Esophagus (tissue), 2 donors: ENCODE results near the gene MSRB3. TPM values are rescaled to one million over a fixed set of nuclear protein-coding genes. Genes with fewer than 3 reads are reported as not detected.
"Not testable (repeated sequence)": the region's sequence is repeated elsewhere in the genome, so short reads cannot be mapped to it uniquely, and the experiment has no call there.

Source experiments
- H3K27ac ChIP-seq, 2 donors: one replicate each; pipeline ENCODE4 v1.5.1; 2013; ENCODE audit warnings: low read depth in 2 of 2, mild to moderate bottlenecking in 2 of 2, inconsistent platforms in 1 of 2, low read length in 1 of 2, moderate library complexity in 1 of 2
- H3K27me3 ChIP-seq, 2 donors: one replicate each; pipeline ENCODE4 v1.6.1; 2013; ENCODE audit warnings: low read length in 2 of 2, control low read depth in 1 of 2, mild to moderate bottlenecking in 1 of 2; ENCODE audit not compliant: insufficient read depth in 2 of 2, control insufficient read depth in 1 of 2
- H3K36me3 ChIP-seq, 2 donors: one replicate each; pipeline ENCODE4 v1.6.1; 2013; ENCODE audit warnings: low read length in 1 of 2; ENCODE audit not compliant: control insufficient read depth in 2 of 2, insufficient read depth in 2 of 2
- H3K4me1 ChIP-seq, 2 donors: one replicate each; pipeline ENCODE4 v1.6.1; 2013; ENCODE audit warnings: low read length in 1 of 2; ENCODE audit not compliant: control insufficient read depth in 2 of 2, insufficient read depth in 2 of 2
- H3K4me3 ChIP-seq, 2 donors: one replicate each; pipeline ENCODE4 v1.5.1; 2013; ENCODE audit warnings: low read length in 2 of 2, mild to moderate bottlenecking in 2 of 2, low read depth in 1 of 2, moderate library complexity in 1 of 2
- H3K9me3 ChIP-seq, 2 donors: one replicate each; pipeline ENCODE4 v1.6.1; 2013; ENCODE audit warnings: mild to moderate bottlenecking in 2 of 2, low read depth in 1 of 2, low read length in 1 of 2, moderate library complexity in 1 of 2; ENCODE audit not compliant: control insufficient read depth in 2 of 2, insufficient read depth in 1 of 2
- WGBS, 2 donors: extraction: QIAGEN DNeasy Blood & Tissue Kit; methylation state at CpG; one replicate each; pipeline ENCODE4 v1.1.7; 2013; 5-methylcytosine and 5-hydroxymethylcytosine counted together
- polyA plus RNA-seq, 2 donors: library from polyadenylated mRNA; stranded (reverse); fragments of 200-250 nt; gene quantifications; one replicate each; pipeline ENCODE4 v1.2.3, GENCODE V29; 2013
- donor health status: healthy with polysubstance abuse.
- donor health status: Bipolar disorder and iron deficiency.

MSRB3 gene
- polyA plus RNA-seq, 2 donors: 5.4 to 14.8 TPM

DNA sequence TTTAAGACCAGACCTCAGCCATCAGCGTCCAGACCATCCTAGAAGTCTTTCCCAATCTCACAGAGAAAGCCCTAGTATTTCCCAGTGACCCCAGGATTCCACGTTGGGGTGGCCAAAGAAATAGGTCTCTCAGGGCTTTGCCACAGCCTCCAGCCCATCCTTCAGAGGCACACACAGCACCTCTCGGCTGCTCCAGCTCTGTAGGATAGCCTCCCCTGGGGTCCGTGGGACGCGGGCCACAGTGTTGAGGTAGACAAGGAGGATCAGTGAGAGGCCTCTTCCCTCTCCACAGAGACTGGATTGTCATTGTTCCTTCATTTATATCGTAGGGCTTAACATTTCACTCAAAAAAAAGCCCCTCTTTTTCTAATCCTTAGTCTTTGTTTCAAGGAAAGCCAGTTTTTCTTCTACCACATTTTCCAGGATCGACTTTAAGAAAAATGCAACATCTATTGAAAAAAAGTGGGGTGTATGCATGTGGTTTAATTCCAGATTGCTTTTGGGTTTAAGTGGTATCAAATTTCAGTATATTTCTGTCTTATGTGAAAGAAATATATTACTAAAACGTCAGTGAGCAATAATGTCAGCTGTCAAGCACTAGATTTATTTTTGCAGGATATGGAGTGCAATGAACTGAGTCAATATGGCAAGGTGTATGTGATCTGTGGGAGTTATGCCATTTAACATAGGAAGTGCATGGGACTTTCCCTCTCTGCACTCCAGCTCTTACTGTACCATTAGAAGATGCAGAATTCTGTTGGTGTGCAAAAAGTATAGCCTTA is 187.5 kb downstream of the MSRB3 start:
- H3K27me3 ChIP-seq: no peaks in the 10 kb centered on the region
- no peak overlapping the region for H3K27ac ChIP-seq
- H3K36me3 ChIP-seq: no peaks in the 10 kb centered on the region
- H3K9me3 ChIP-seq: no peaks in the 10 kb centered on the region
- WGBS, 2 donors: 75% methylated on average over 9 of the region's 9 CpGs
- no peak overlapping the region for H3K4me3 ChIP-seq
- no peaks in the 10 kb centered on the region for H3K4me1 ChIP-seq

DNA sequence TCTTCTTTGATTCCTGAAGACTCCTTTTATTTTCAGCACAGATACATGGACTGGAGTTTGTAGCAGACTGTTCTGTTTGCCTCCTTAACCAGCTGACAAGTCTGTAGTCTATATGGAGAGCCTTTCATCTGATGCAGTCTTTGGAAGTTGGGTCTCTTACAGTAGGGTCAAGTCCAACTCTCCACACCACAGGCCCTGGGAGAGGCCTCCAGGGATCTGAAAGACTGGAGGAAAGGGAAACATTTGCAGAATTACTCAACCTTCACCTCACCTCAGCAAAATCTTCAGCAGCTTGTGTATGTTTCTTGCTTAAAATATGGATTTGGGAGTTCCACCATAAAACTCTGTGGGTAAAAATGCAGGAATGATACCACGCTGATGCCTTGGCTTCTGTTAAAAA is 188.4 kb downstream of the MSRB3 start:
- Histone ChIP-seq H3K36me3 (no peaks in the 10 kb centered on the region), H3K4me1 (no peaks in the 10 kb centered on the region), H3K27ac (no peak overlapping the region), H3K4me3 (no peak overlapping the region), H3K9me3 (no peaks in the 10 kb centered on the region), H3K27me3 (no peaks in the 10 kb centered on the region)
- WGBS, 2 donors: 81 to 89% methylated on average over 1 of the region's 1 CpG

DNA sequence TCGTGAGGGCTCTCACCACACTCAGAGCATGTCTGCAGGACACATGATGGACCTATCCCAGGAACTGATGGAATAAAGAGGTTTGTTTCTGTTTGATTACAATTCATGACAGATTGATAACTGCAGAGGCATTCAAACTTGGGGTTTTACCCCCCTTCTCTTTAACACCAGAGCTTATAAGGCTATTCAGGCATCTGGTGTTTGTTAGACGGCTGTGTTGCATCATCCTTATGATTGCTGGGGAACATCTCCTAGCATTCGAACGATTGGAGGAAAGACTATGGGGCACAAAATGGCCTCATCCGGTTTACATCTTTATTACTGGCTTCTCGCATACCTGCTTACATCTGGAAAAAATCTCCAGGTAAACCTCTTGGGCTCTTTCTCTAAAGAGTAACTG is 191.8 kb downstream of the MSRB3 start:
- H3K4me3 ChIP-seq: no peak overlapping the region
- WGBS, 2 donors: 71 to 81% methylated on average over 6 of the region's 6 CpGs
- no peaks in the 10 kb centered on the region for H3K9me3 ChIP-seq

DNA sequence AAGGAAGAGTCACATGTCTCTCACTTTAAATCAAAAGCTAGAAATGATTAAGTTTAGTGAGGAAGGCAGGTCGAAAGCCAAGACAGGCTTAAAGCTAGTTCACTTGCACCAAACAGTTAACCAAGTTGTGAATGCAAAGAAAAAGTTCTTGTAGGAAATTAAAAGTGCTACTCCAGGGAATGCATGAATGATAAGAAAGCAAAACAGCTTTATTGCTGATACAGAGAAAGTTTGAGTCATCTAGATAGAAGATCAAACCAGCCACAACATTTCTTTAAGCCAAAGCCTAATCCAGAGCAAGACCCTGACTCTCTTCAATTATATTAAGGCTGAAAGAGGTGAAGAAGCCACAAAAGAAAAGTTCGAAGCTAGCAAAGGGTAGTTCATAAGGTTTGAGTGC is 193.6 kb downstream of the MSRB3 start:
- Histone ChIP-seq H3K4me3 (no peak overlapping the region), H3K4me1 (no peaks in the 10 kb centered on the region), H3K9me3 (no peaks in the 10 kb centered on the region), H3K27me3 (no peaks in the 10 kb centered on the region), H3K27ac (no peak overlapping the region), H3K36me3 (no peaks in the 10 kb centered on the region)
- whole genome bisulfite sequencing, 2 donors: 55 to 60% methylated on average over 2 of the region's 2 CpGs

More for the DNA sequence above, 191.8 kb downstream of the MSRB3 start:
- H3K27ac ChIP-seq: no peak overlapping the region
- no peaks in the 10 kb centered on the region for H3K4me1 ChIP-seq
- H3K27me3 ChIP-seq: no peaks in the 10 kb centered on the region
- no peaks in the 10 kb centered on the region for H3K36me3 ChIP-seq

DNA sequence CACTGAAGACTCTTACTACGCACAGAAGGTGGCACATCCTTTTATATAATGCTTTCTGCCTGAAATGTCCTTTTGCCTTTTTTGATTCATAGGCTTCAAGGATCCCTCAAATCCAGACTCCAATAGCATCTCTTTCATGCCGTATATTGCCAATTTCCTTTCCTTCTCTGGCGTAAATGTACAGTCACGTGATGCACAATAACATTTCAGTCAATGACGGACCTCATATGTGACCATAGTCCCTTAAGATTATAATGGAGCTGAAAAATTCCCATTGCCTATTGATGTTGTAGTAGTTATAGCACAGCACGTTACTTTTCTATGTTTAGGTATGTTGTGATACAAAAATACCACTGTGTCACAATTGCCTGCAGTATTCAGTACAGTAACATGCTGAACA is 196.3 kb downstream of the MSRB3 start:
- Histone ChIP-seq H3K9me3 (no peaks in the 10 kb centered on the region), H3K27me3 (no peaks in the 10 kb centered on the region), H3K4me3 (no peak overlapping the region), H3K4me1 (no peaks in the 10 kb centered on the region), H3K36me3 (no peaks in the 10 kb centered on the region), H3K27ac (no peak overlapping the region)
- 90 to 91% methylated on average over 6 of the region's 6 CpGs for WGBS, 2 donors

DNA sequence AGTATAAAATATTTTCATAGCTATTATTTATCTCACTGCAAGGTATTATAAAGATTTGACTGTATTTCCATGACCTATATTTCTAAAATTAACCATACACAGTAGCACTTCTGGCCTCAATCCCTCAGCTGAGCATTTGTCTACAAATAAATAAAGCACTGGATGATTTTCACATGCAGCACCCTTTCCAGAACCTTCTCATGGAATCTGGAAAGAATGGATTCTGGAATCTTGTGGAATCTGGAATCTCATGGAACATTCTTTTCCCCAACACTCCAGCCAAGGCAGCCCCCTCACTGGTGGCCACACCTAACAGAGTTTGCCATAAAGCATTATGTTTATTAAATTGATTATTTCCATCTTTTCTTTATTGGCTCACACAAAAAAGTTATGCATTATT is 199.2 kb downstream of the MSRB3 start:
- Histone ChIP-seq H3K4me1 (no peaks in the 10 kb centered on the region), H3K27me3 (no peaks in the 10 kb centered on the region), H3K9me3 (no peaks in the 10 kb centered on the region), H3K27ac (no peak overlapping the region), H3K4me3 (no peak overlapping the region), H3K36me3 (no peaks in the 10 kb centered on the region)

DNA sequence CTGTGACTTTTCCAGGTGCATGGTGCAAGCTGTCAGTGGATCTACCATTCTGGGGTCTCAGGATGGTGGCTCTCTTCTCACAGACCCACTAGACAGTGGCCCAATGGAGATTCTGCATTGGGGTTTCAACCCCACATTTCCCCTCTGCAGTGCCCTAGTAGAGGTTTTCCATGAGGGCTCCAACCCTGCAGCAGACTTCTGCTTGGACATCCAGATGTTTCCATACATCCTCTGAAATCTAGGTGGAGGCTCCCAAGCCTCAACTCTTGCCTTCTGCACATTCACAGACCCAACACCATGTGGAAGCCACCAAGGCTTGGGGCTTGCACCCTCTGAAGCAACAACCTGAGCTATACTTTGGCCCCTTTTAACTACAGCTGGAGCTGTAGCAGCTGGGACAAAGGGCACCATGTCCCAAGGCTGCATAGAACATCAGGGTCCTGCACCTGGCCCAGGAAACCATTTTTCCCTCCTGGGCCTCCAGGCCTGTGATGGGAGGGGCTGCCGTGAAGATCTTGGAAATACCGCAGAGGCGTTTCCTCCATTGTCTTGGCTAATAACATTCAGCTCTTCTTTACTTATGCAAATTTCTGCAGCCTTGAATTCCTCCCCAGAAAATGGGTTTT is 205.5 kb downstream of the MSRB3 start:
- 94 to 99% methylated on average over 3 of the region's 3 CpGs for WGBS, 2 donors
- H3K9me3 ChIP-seq, H3K27ac ChIP-seq, H3K36me3 ChIP-seq, H3K27me3 ChIP-seq, H3K4me1 ChIP-seq, H3K4me3 ChIP-seq: not testable (repeated sequence)

DNA sequence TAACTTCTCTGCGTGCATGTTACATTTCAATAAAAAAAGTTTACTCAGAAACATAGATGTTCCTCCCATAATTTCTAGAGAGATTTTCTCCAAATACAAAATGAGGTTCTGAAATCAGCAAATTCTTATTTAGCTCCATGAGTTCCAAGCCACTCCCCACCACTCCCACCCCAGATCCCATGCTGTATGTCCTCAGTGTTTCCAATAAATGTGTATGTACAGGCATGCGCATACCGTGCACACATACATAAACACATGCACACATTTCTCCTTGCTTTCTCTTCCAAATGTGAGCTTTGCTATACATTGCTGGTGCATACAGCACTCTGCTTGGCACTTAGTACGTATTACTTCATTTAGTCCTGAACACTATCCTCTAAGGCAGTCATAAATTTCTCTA is 209.7 kb downstream of the MSRB3 start:
- peaks cover 0 to 2% of the 10 kb centered on the region in 2 donors for H3K9me3 ChIP-seq
- no peak overlapping the region for H3K4me3 ChIP-seq
- H3K27me3 ChIP-seq: no peaks in the 10 kb centered on the region
- no peaks in the 10 kb centered on the region for H3K36me3 ChIP-seq
- H3K4me1 ChIP-seq: no peaks in the 10 kb centered on the region
- 86 to 87% methylated on average over 4 of the region's 4 CpGs for WGBS, 2 donors
- H3K27ac ChIP-seq: no peak overlapping the region

DNA sequence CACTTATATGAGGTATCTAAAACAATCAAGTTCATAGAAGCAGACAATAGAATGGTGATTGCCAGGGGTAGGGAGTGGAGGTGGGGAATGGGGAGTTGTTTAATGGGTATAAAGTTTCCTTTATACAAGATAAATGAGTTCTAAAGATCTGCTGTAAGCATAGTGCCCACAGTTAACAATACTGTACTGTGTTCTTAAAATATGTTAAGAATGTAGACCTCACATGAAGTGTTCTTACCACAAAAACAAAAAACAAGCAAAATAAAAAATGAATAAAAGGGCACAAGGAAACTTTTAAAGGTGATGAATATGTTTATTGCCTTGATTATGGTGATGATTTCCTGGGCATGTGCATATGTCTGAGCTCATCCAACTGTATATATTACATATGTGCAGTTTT is 211.8 kb downstream of the MSRB3 start:
- Histone ChIP-seq H3K27me3 (no peaks in the 10 kb centered on the region), H3K36me3 (no peaks in the 10 kb centered on the region), H3K27ac (no peak overlapping the region), H3K9me3 (no peaks in the 10 kb centered on the region), H3K4me1 (no peaks in the 10 kb centered on the region), H3K4me3 (no peak overlapping the region)
